Mesendoderm (in vitro differentiated cells): Measurements from ENCODE around the gene PNN.
A peak's percentile ranks its signal among the peaks of the same experiment; 100 is the strongest.
"Not testable (repeated sequence)": the region's sequence is repeated elsewhere in the genome, so short reads cannot be mapped to it uniquely, and the experiment has no call there.

Source experiments
- DNase-seq: peaks from one replicate; pipeline ENCODE4 v3.0.0; 2013
- H2AK5ac ChIP-seq: 2 replicates; pipeline ENCODE4 v1.6.1; 2013; ENCODE audit warnings: low read length, inconsistent platforms
- H2BK120ac ChIP-seq: 2 replicates; pipeline ENCODE4 v1.6.1; 2013; ENCODE audit warnings: low read depth, mild to moderate bottlenecking, low read length, moderate library complexity, mixed read lengths
- H2BK15ac ChIP-seq: replicated peaks from 2 replicates; pipeline ENCODE4 v1.6.1; 2013; ENCODE audit warnings: low read depth, mild to moderate bottlenecking, moderate library complexity
- H2BK5ac ChIP-seq: 2 replicates; pipeline ENCODE4 v1.6.1; 2013; ENCODE audit warnings: low read length, inconsistent platforms
- H3K18ac ChIP-seq: 2 replicates; pipeline ENCODE4 v1.6.1; 2013; ENCODE audit warnings: mild to moderate bottlenecking, low read length, mixed read lengths
- H3K23ac ChIP-seq: one replicate; pipeline ENCODE4 v1.6.1; 2013; ENCODE audit warnings: low read length
- H3K27ac ChIP-seq: 2 replicates; pipeline ENCODE4 v1.5.1; 2013; ENCODE audit warnings: low read depth, mild to moderate bottlenecking, inconsistent platforms, low read length, moderate library complexity
- H3K27me3 ChIP-seq: 2 replicates; pipeline ENCODE4 v1.6.1; 2013; ENCODE audit warnings: low read length, control low read depth, mild to moderate bottlenecking, inconsistent platforms; ENCODE audit not compliant: insufficient read depth, poor library complexity
- H3K36me3 ChIP-seq: 2 replicates; pipeline ENCODE4 v1.6.1; 2013; ENCODE audit warnings: low read length, inconsistent platforms; ENCODE audit not compliant: control insufficient read depth, insufficient read depth
- H3K4ac ChIP-seq: one replicate; pipeline ENCODE4 v1.6.1; 2013; ENCODE audit warnings: low read depth, mild to moderate bottlenecking, low read length, moderate library complexity
- H3K4me1 ChIP-seq: 2 replicates; pipeline ENCODE4 v1.6.1; 2013; ENCODE audit warnings: low read depth, low read length, inconsistent platforms; ENCODE audit not compliant: control insufficient read depth
- H3K4me2 ChIP-seq: 2 replicates; pipeline ENCODE4 v1.6.1; 2013; ENCODE audit warnings: low read length
- H3K4me3 ChIP-seq: 2 replicates; pipeline ENCODE4 v1.5.1; 2013; ENCODE audit warnings: mild to moderate bottlenecking, low read length
- H3K56ac ChIP-seq: one replicate; pipeline ENCODE4 v1.6.1; 2013; ENCODE audit warnings: low read length
- H3K79me1 ChIP-seq: 2 replicates; pipeline ENCODE4 v1.6.1; 2013; ENCODE audit warnings: low read length, inconsistent platforms
- H3K79me2 ChIP-seq: 2 replicates; pipeline ENCODE4 v1.6.1; 2013; ENCODE audit warnings: mild to moderate bottlenecking, low read length; ENCODE audit not compliant: control insufficient read depth, insufficient read depth
- H3K9ac ChIP-seq: 2 replicates; pipeline ENCODE4 v1.6.1; 2013; ENCODE audit warnings: low read length, inconsistent platforms
- H4K5ac ChIP-seq: one replicate; pipeline ENCODE4 v1.6.1; 2013; ENCODE audit warnings: low read length
- H4K8ac ChIP-seq: one replicate; pipeline ENCODE4 v1.6.1; 2013; ENCODE audit warnings: low read depth, mild to moderate bottlenecking, control low read depth, low read length, moderate library complexity
- WGBS: extraction: QIAGEN DNeasy Blood & Tissue Kit; methylation state at CpG from one replicate; pipeline ENCODE4 v1.1.7; 2013; ENCODE audit warnings: low lambda C conversion rate, missing lambda C conversion rate; ENCODE audit not compliant: insufficient coverage; ENCODE audit errors: extremely low coverage; 5-methylcytosine and 5-hydroxymethylcytosine counted together

PNN gene

GRCh38 chr14:39143226-39143625, 31.8 kb upstream of the PNN start:
- not testable (repeated sequence) for H2AK5ac ChIP-seq, H3K18ac ChIP-seq, H3K27me3 ChIP-seq, H3K9ac ChIP-seq, H3K4me2 ChIP-seq, H2BK5ac ChIP-seq, H3K27ac ChIP-seq, H3K4me1 ChIP-seq, H2BK120ac ChIP-seq, DNase-seq, H4K8ac ChIP-seq, H3K4me3 ChIP-seq, H2BK15ac ChIP-seq, H3K36me3 ChIP-seq, H3K23ac ChIP-seq, H4K5ac ChIP-seq, H3K4ac ChIP-seq, H3K79me2 ChIP-seq, H3K56ac ChIP-seq, H3K79me1 ChIP-seq
- no CpG with 5 or more reads among the region's 2 CpGs for WGBS

DNA sequence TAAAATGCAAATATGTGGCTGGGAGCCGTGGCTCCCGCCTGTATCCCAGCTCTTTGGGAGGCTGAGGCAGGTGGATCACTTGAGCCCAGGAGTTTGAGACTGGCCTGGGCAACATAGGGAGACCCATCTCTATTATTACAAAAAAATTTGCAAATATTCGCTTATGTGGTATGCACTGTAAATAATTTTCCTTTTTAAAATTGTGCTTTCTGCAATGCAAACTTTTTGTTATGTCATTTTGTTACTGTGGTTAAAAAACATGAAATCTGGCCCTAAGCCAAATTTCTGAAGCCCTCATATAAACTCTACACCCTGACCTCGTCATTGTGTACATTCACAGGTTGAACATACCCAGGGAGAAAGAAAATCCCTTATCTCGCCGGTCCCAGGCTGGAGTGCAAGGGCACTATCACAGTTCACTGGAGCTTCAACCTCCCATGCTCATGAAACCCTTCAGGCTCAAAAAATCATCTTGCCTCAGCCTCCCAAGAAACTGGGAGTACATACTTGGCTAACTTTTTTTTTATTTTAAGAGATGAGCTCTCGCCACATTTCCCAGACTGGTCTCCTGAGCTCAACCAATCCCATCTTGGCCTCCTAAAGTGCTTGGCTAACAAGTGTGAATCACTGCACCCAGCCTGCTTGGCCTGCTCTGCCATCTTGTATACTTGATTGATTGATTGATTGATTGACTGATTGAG, 29.6 kb upstream of the PNN start:
- H3K27ac ChIP-seq, result no peak overlapping the region
- H3K56ac ChIP-seq, result no peak overlapping the region
- no peak overlapping the region for H4K5ac ChIP-seq
- no peak overlapping the region for H3K18ac ChIP-seq
- H2BK5ac ChIP-seq, result no peak overlapping the region
- H3K4ac ChIP-seq, result no peak overlapping the region
- no peak overlapping the region for H3K4me3 ChIP-seq
- WGBS, result no CpG with 5 or more reads among the region's 7 CpGs
- no peaks in the 10 kb centered on the region for H3K36me3 ChIP-seq
- no peak overlapping the region for H3K23ac ChIP-seq
- no peak overlapping the region for H2AK5ac ChIP-seq
- H3K4me1 ChIP-seq, result no peaks in the 10 kb centered on the region
- H3K4me2 ChIP-seq, result no peak overlapping the region
- H2BK15ac ChIP-seq, result no peak overlapping the region
- DNase-seq, result no peak
- no peak overlapping the region for H3K9ac ChIP-seq
- no peaks in the 10 kb centered on the region for H3K27me3 ChIP-seq
- no peaks in the 10 kb centered on the region for H3K79me1 ChIP-seq
- H4K8ac ChIP-seq, result no peak overlapping the region
- H2BK120ac ChIP-seq, result no peak overlapping the region
- H3K79me2 ChIP-seq, result no peaks in the 10 kb centered on the region

DNA sequence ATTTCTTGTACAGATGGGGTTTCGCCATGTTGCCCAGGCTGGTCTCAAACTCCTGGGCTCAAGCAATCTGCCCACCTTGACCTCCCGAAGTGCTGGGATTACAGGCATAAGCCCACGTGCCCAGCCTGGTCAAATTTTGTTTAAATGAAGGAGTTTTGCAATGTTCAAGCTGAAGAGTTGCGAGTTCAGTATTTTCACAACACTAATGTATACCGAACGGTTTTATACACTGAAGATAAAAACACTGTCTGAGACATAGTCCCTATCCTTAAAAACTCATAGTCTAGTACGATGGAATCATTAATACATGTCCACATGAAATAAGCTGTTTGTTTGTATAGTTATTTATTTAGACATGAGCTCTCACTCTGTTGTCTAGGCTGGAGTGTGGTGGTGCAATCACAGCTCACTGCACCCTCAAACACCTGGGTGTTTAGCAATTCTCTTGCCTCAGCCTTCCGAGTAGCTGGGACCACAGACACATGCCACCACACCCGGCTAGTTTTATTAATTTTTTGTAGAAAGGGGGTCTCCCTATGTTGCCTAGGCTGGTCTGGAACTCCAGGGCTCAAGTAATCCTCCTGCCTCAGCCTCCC, 20.4 kb upstream of the PNN start:
- H3K27me3 ChIP-seq, result no peaks in the 10 kb centered on the region
- no peaks in the 10 kb centered on the region for H3K36me3 ChIP-seq
- no peak overlapping the region for H3K9ac ChIP-seq

GRCh38 chr14:39157491-39157890, 17.6 kb upstream of the PNN start:
- Histone ChIP-seq H3K18ac (no peak overlapping the region), H4K5ac (no peak overlapping the region), H3K27me3 (no peaks in the 10 kb centered on the region), H3K79me2 (peaks cover 2% of the 10 kb centered on the region), H2AK5ac (no peak overlapping the region), H3K9ac (no peak overlapping the region), H2BK15ac (no peak overlapping the region), H3K79me1 (peaks cover 3% of the 10 kb centered on the region), H3K4me2 (no peak overlapping the region), H3K36me3 (no peaks in the 10 kb centered on the region), H4K8ac (no peak overlapping the region), H3K4ac (no peak overlapping the region), H3K4me3 (no peak overlapping the region), H2BK120ac (no peak overlapping the region), H2BK5ac (no peak overlapping the region), H3K27ac (no peak overlapping the region), H3K4me1 (no peaks in the 10 kb centered on the region), H3K56ac (no peak overlapping the region), H3K23ac (no peak overlapping the region)
- no CpG with 5 or more reads among the region's 6 CpGs for WGBS
- peak; percentile 35 for DNase-seq

More for the DNA sequence above, 20.4 kb upstream of the PNN start:
- Histone ChIP-seq H4K5ac (no peak overlapping the region), H2AK5ac (no peak overlapping the region), H3K27ac (no peak overlapping the region), H3K79me2 (no peaks in the 10 kb centered on the region), H2BK15ac (no peak overlapping the region), H3K4me1 (no peaks in the 10 kb centered on the region), H3K4ac (no peak overlapping the region), H3K56ac (no peak overlapping the region), H2BK5ac (no peak overlapping the region), H3K18ac (no peak overlapping the region), H4K8ac (no peak overlapping the region), H3K79me1 (no peaks in the 10 kb centered on the region), H3K4me3 (no peak overlapping the region), H3K23ac (no peak overlapping the region), H3K4me2 (no peak overlapping the region), H2BK120ac (no peak overlapping the region)
- no peak for DNase-seq
- WGBS, result no CpG with 5 or more reads among the region's 9 CpGs

DNA sequence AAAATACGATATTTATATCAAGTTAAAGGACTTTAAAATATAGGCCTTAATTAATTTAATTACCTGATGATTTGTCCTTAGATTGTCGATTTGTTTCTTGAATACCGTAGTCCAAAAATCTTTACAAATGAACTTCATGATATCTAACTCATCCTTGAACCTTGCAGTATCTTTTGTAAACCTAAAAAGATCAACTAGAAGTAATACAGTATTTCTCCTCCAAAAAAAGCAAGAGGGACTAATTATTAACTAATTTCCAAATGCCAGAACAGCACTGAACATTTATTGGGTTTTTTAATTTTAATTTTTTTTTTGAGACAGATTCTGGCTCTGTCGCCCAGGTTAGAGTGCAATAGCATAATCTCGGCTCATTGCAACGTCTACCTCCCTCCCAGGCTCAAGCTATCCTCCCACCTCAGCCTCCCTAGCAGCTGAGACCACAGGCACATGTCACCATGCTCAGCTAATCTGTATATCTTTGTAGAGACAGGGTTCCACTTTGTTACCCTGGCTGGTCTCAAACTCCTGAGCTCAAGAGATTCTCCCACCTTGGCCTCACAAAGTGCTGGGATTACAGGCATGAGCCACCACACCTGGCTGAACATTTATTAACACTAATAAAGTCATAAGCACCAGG, 16.7 kb upstream of the PNN start:
- Histone ChIP-seq H3K36me3 (no peaks in the 10 kb centered on the region), H3K4me3 (no peak overlapping the region)

More for the DNA sequence above, 16.7 kb upstream of the PNN start:
- Histone ChIP-seq H4K8ac (no peak overlapping the region), H3K56ac (no peak overlapping the region), H3K27ac (no peak overlapping the region), H3K4ac (no peak overlapping the region), H3K18ac (no peak overlapping the region), H2BK5ac (no peak overlapping the region), H2AK5ac (no peak overlapping the region), H3K4me1 (no peaks in the 10 kb centered on the region), H3K4me2 (no peak overlapping the region), H3K27me3 (no peaks in the 10 kb centered on the region), H3K79me2 (peaks cover 4% of the 10 kb centered on the region), H2BK120ac (no peak overlapping the region), H3K79me1 (peaks cover 6% of the 10 kb centered on the region), H3K9ac (no peak overlapping the region), H4K5ac (no peak overlapping the region), H2BK15ac (no peak overlapping the region), H3K23ac (no peak overlapping the region)
- DNase-seq, result no peak
- 100% methylated on average over 1 of the region's 6 CpGs for WGBS
